OCI-LY7 (cell line): ENCODE measurements around the gene SGK1. TPM values are rescaled to one million over a fixed set of nuclear protein-coding genes. Genes with fewer than 3 reads are reported as not detected.
"Not testable (repeated sequence)": the region's sequence is repeated elsewhere in the genome, so short reads cannot be mapped to it uniquely, and the experiment has no call there.

Source experiments
- BruUV-seq: library from RNA; stranded (reverse); fragments of 400-500 nt; replicated peaks from 2 replicates; lab custom pipeline; 2021; lab: Mats Ljungman, UMichigan
- CTCF ChIA-PET: fragments of 300-600 bp; sonication (Branson Sonifier 250); formaldehyde crosslinking; loops from one replicate; lab custom pipeline; 2022; ENCODE audit warnings: antibody characterized with exemption; ENCODE audit not compliant: unreplicated experiment; lab: Charles Lee
- POLR2A ChIA-PET: fragments of 300-600 bp; sonication (Branson Sonifier 250); formaldehyde crosslinking; loops from one replicate; lab custom pipeline; 2022; ENCODE audit warnings: antibody characterized with exemption; lab: Charles Lee
- DNase-seq: peaks from one replicate; pipeline ENCODE4 v3.0.0-alpha.2; 2015; ENCODE audit warnings: low spot score
- H2AFZ ChIP-seq: fragments of 200-600 bp; sonication (generic), shearing (Covaris generic); 2 replicates; pipeline ENCODE4 v1.6.1; 2014; ENCODE audit warnings: mild to moderate bottlenecking, antibody characterized with exemption, low read length, moderate library complexity
- H3K27ac ChIP-seq: fragments of 200-600 bp; sonication (generic); 2 replicates; pipeline ENCODE4 v1.5.1; 2014; ENCODE audit warnings: mixed run types, low read depth, mild to moderate bottlenecking, moderate library complexity, low read length, inconsistent platforms; ENCODE audit not compliant: poor library complexity, severe bottlenecking
- H3K36me3 ChIP-seq: fragments of 200-600 bp; sonication (generic); 2 replicates; pipeline ENCODE4 v1.6.1; 2014; ENCODE audit warnings: mild to moderate bottlenecking, antibody characterized with exemption, low read length, moderate library complexity, mixed read lengths; ENCODE audit not compliant: insufficient read depth
- H3K4me1 ChIP-seq: fragments of 200-600 bp; sonication (generic); 2 replicates; pipeline ENCODE4 v1.5.1; 2014; ENCODE audit warnings: mild to moderate bottlenecking, low read length; ENCODE audit not compliant: insufficient read depth, poor library complexity, severe bottlenecking
- H3K4me2 ChIP-seq: fragments of 200-600 bp; sonication (generic); 2 replicates; pipeline ENCODE4 v1.6.1; 2014; ENCODE audit warnings: mild to moderate bottlenecking, low read length
- H3K4me3 ChIP-seq: fragments of 200-600 bp; sonication (generic); 2 replicates; pipeline ENCODE4 v1.5.1; 2014; ENCODE audit warnings: mild to moderate bottlenecking, low read depth, low read length; ENCODE audit not compliant: poor library complexity, severe bottlenecking
- H3K79me2 ChIP-seq: fragments of 200-600 bp; sonication (generic); 2 replicates; pipeline ENCODE4 v1.6.1; 2016; ENCODE audit warnings: low read depth, mild to moderate bottlenecking, low read length, moderate library complexity, mixed read lengths; ENCODE audit not compliant: insufficient read depth
- H3K9me2 ChIP-seq: fragments of 200-600 bp; sonication (generic); 2 replicates; pipeline ENCODE4 v1.6.1; 2016; ENCODE audit warnings: mild to moderate bottlenecking, low read length, mixed read lengths; ENCODE audit not compliant: insufficient read depth
- H3K9me3 ChIP-seq: fragments of 200-600 bp; sonication (generic); 2 replicates; pipeline ENCODE4 v1.6.1; 2014; ENCODE audit warnings: mild to moderate bottlenecking, mixed run types, low read length, mixed read lengths
- H4K20me1 ChIP-seq: fragments of 200-600 bp; sonication (generic); 2 replicates; pipeline ENCODE4 v1.6.1; 2014; ENCODE audit warnings: mild to moderate bottlenecking, antibody characterized with exemption, low read length, moderate library complexity, mixed read lengths; ENCODE audit not compliant: insufficient read depth
- CTCF ChIP-seq: fragments of 200-600 bp; sonication (generic); conservative IDR thresholded peaks from 2 replicates; pipeline ENCODE4 v1.5.1; 2014; ENCODE audit warnings: mild to moderate bottlenecking, antibody characterized with exemption, low read length, moderate library complexity, mixed read lengths
- EZH2phosphoT487 ChIP-seq: fragments of 200-600 bp; sonication (generic); IDR thresholded peaks from 2 replicates; pipeline ENCODE4 v1.6.1; 2018; ENCODE audit warnings: low read depth, borderline replicate concordance, mild to moderate bottlenecking, mixed run types, antibody characterized with exemption, low read length, moderate library complexity, mixed read lengths
- intact Hi-C: fragments of 100-400 bp; cut with micrococcal nuclease; formaldehyde crosslinking; loops from one replicate; pipeline ENCODE4 v1.10.0; 2022; ENCODE audit not compliant: unreplicated experiment
- total RNA-seq, 2 experiments: library from RNA; depleted of rRNA in 1 of 2; stranded (reverse); fragments of >200 nt in 1 of 2; shearing (Covaris generic) in 1 of 2; gene quantifications; 2 replicates each; pipeline ENCODE4 v1.2.3, GENCODE V29; 2014 to 2022

The SGK1 gene
- total RNA-seq, 2 experiments from 2014 or later: 5.2 to 27.6 TPM

GRCh38 chr6:134307075-134307474, 10.8 kb downstream of the SGK1 start:
- Histone ChIP-seq H3K4me2 (no peak overlapping the region), H4K20me1 (no peaks in the 10 kb centered on the region), H3K27ac (no peak overlapping the region), H3K36me3 (no peaks in the 10 kb centered on the region), H3K4me1 (no peaks in the 10 kb centered on the region), H3K9me2 (no peaks in the 10 kb centered on the region), H2AFZ (no peak overlapping the region), H3K4me3 (no peak overlapping the region), H3K79me2 (no peaks in the 10 kb centered on the region), H3K9me3 (no peaks in the 10 kb centered on the region)
- no TSS peak for BruUV-seq
- CTCF ChIA-PET: no interaction called here
- no peak for DNase-seq
- TF ChIP-seq EZH2phosphoT487: no peak
- no peak for TF ChIP-seq CTCF
- intact Hi-C loops: no loop called here
- POLR2A ChIA-PET: interaction anchor here (0.6 to 1.1 kb wide), 4 partner anchors 11 to 163 kb away, joined by 3 read pairs; partner anchors contain the start of gene SGK1

- H3K9me2 ChIP-seq, H3K9me3 ChIP-seq, H3K4me2 ChIP-seq, H4K20me1 ChIP-seq, intact Hi-C loops, POLR2A ChIA-PET, H3K36me3 ChIP-seq, BruUV-seq, CTCF ChIA-PET, H2AFZ ChIP-seq, H3K4me3 ChIP-seq, H3K27ac ChIP-seq, H3K79me2 ChIP-seq, DNase-seq, H3K4me1 ChIP-seq: not testable (repeated sequence)
Measured at GRCh38 chr6:134304381-134304780, 13.5 kb downstream of the SGK1 start.

- no peak overlapping the region for H2AFZ ChIP-seq
- POLR2A ChIA-PET: no interaction called here
Measured at GRCh38 chr6:134303891-134304290, 14.0 kb downstream of the SGK1 start.

More at GRCh38 chr6:134303891-134304290, 14.0 kb downstream of the SGK1 start:
- H3K27ac ChIP-seq: no peak overlapping the region
- H4K20me1 ChIP-seq: no peaks in the 10 kb centered on the region
- no peaks in the 10 kb centered on the region for H3K9me3 ChIP-seq
- DNase-seq: no peak
- no peaks in the 10 kb centered on the region for H3K9me2 ChIP-seq
- H3K4me2 ChIP-seq: no peak overlapping the region
- no peaks in the 10 kb centered on the region for H3K4me1 ChIP-seq
- H3K4me3 ChIP-seq: no peak overlapping the region
- no TSS peak for BruUV-seq
- TF ChIP-seq CTCF: no peak
- TF ChIP-seq EZH2phosphoT487: no peak
- H3K79me2 ChIP-seq: no peaks in the 10 kb centered on the region
- no peaks in the 10 kb centered on the region for H3K36me3 ChIP-seq
- intact Hi-C loops: no loop called here
- CTCF ChIA-PET: no interaction called here
